Vagina (tissue), 2 donors: ENCODE data around the gene BPIFB1. TPM values are rescaled to one million over a fixed set of nuclear protein-coding genes. Genes with fewer than 3 reads are reported as not detected.

ENCODE experiments used
- DNase-seq, 2 donors: peaks; one replicate each; pipeline ENCODE4 v3.0.0-alpha.2; 2017; ENCODE audit errors: extremely low spot score in 2 of 2
- H3K27ac ChIP-seq: fragments of 200-600 bp; sonication (generic); one replicate; pipeline ENCODE4 v1.5.1; 2019
- H3K27me3 ChIP-seq: fragments of 200-600 bp; sonication (generic); one replicate; pipeline ENCODE4 v1.5.1; 2019
- H3K36me3 ChIP-seq, 2 donors: fragments of 200-600 bp; sonication (generic); one replicate each; pipeline ENCODE4 v1.5.1; 2017 to 2019
- H3K4me1 ChIP-seq: fragments of 200-600 bp; sonication (generic); one replicate; pipeline ENCODE4 v1.5.1; 2019
- H3K4me3 ChIP-seq, 2 donors: fragments of 200-600 bp; sonication (generic); 1 replicate in 1 of 2; 2 replicates in 1 of 2; pipeline ENCODE4 v1.5.1; 2016 to 2019
- H3K9me3 ChIP-seq: fragments of 200-600 bp; sonication (generic); one replicate; pipeline ENCODE4 v1.5.1; 2019
- POLR2A ChIP-seq, 2 donors: fragments of 450-650 bp; IDR thresholded peaks; one replicate each; pipeline ENCODE4 v1.6.1; 2017; ENCODE audit warnings: antibody characterized with exemption in 2 of 2, mild to moderate bottlenecking in 2 of 2, moderate library complexity in 2 of 2
- POLR2AphosphoS5 ChIP-seq, 2 donors: sonication (generic); formaldehyde crosslinking; IDR thresholded peaks; one replicate each; pipeline ENCODE4 v1.9.0; 2017; ENCODE audit warnings: antibody characterized with exemption in 2 of 2, mild to moderate bottlenecking in 2 of 2, low read depth in 1 of 2; ENCODE audit not compliant: insufficient read depth in 1 of 2
- intact Hi-C: fragments of 100-400 bp; cut with DNase I; formaldehyde crosslinking; loops from one replicate; pipeline ENCODE4 v1.15.1; 2023
- total RNA-seq: library from RNA; depleted of rRNA; stranded (reverse); fragments of >200 nt; gene quantifications from one replicate; pipeline ENCODE4 v1.2.3, GENCODE V29; 2016
- TF ChIP-seq, protein P1 (sequence below), 3 experiments: fragments of 450-650 bp in 2 of 3; fragments of 200-600 bp in 1 of 3; sonication (generic) in 1 of 3; IDR thresholded peaks; one replicate each; pipeline ENCODE4 v1.5.1; 2017 to 2019; ENCODE audit warnings: antibody characterized with exemption in 3 of 3, mild to moderate bottlenecking in 2 of 3, moderate library complexity in 2 of 3

BPIFB1 gene
- total RNA-seq, 1 donor from 2014 or later: not detected

DNA sequence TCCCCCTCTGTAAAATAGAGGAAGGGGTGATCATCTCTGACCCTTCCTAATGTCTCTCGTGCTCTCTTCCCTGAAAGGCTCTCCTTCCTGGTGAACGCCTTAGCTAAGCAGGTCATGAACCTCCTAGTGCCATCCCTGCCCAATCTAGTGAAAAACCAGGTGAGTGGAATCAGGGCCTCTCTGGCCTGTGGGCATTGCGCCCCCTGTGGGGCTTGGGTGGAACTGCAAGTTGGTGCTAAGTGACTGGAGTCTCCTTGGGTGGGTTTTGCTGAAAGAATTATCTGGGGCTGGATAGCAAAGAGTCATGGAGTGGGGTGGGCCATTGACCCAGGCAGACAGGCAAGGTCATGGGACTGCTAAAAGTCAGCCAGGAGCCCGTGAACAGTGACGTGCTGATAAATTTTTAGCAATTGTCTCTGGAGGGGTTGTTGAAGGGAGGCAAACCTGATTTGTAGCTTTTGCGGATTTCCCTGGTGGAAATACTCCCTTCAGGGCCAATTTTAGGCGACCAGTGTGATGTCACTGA lies 8.9 kb downstream of the BPIFB1 start:
- Histone ChIP-seq H3K27ac (no peak overlapping the region), H3K36me3 (no peaks in the 10 kb centered on the region), H3K4me3 (no peak overlapping the region), H3K9me3 (no peaks in the 10 kb centered on the region), H3K4me1 (no peaks in the 10 kb centered on the region), H3K27me3 (no peaks in the 10 kb centered on the region)
- intact Hi-C loops: loop anchor here (10.0 kb wide), 1 partner anchor 387 kb away; no protein-coding TSS in a partner anchor
- DNase-seq: no peak
- TF ChIP-seq POLR2A (IDR thresholded peaks at IDR 0.05) (no peak), POLR2AphosphoS5 (IDR thresholded peaks at IDR 0.05; ENCODE audit: insufficient read depth in 1 of 2, low read depth in 1 of 2) (no peak)
- TF ChIP-seq, protein P1, sequence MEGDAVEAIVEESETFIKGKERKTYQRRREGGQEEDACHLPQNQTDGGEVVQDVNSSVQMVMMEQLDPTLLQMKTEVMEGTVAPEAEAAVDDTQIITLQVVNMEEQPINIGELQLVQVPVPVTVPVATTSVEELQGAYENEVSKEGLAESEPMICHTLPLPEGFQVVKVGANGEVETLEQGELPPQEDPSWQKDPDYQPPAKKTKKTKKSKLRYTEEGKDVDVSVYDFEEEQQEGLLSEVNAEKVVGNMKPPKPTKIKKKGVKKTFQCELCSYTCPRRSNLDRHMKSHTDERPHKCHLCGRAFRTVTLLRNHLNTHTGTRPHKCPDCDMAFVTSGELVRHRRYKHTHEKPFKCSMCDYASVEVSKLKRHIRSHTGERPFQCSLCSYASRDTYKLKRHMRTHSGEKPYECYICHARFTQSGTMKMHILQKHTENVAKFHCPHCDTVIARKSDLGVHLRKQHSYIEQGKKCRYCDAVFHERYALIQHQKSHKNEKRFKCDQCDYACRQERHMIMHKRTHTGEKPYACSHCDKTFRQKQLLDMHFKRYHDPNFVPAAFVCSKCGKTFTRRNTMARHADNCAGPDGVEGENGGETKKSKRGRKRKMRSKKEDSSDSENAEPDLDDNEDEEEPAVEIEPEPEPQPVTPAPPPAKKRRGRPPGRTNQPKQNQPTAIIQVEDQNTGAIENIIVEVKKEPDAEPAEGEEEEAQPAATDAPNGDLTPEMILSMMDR (IDR thresholded peaks at IDR 0.05): peak in 2 of 3 experiments; percentile 10 to 56

DNA sequence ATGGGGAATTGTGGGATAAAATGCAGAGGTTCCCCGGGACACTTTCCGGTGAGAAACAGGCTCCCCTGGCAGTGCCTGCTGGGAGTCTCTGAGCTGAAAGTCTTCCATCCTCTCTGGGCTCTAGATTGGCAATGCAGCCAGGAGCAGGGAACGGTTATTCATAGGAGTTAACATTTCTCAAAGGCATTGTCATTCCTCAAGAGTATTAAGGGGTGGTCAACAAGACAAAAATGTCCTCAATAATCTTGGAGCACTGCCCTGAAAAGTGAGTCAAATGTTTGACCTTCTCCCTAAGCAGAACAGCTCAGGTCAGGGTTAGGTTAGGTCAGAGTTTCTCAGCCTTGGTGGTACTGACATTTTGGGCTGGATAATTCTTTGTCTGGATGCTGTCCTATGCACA lies 13.2 kb downstream of the BPIFB1 start:
- Histone ChIP-seq H3K27ac (no peak overlapping the region), H3K9me3 (no peaks in the 10 kb centered on the region), H3K4me3 (no peak overlapping the region), H3K27me3 (no peaks in the 10 kb centered on the region), H3K36me3 (no peaks in the 10 kb centered on the region), H3K4me1 (no peaks in the 10 kb centered on the region)
- TF ChIP-seq, protein P1 (IDR thresholded peaks at IDR 0.05): no peak
- TF ChIP-seq POLR2A (IDR thresholded peaks at IDR 0.05): no peak
- no peak for TF ChIP-seq POLR2AphosphoS5 (IDR thresholded peaks at IDR 0.05; ENCODE audit: insufficient read depth in 1 of 2, low read depth in 1 of 2)
- intact Hi-C loops: loop anchor here (10.0 kb wide), 1 partner anchor 391 kb away; no protein-coding TSS in a partner anchor
- DNase-seq: no peak

DNA sequence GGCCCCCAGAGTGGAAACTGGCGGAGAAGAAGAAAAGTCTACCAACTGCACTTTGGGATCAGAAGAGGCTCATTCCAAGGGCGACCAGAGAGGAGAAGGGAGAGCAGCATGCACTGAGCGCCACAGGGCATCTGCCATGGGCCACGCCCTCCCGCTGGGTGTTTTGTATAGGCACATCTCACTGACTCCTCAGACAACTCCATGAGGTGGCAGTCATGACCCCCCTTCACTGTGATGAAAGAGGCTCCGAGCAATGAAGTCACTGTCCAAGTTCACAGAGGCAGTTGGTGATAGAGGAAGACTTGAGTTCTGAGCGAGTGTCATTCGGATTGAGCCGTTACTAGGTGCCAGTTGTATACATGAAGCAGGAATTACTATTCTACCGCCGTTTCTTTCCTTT lies 15.4 kb downstream of the BPIFB1 start:
- DNase-seq: no peak
- Histone ChIP-seq H3K4me3 (no peak overlapping the region), H3K9me3 (no peaks in the 10 kb centered on the region), H3K27ac (no peak overlapping the region), H3K27me3 (no peaks in the 10 kb centered on the region), H3K36me3 (no peaks in the 10 kb centered on the region), H3K4me1 (no peaks in the 10 kb centered on the region)
- TF ChIP-seq, protein P1 (IDR thresholded peaks at IDR 0.05): no peak
- TF ChIP-seq POLR2A (IDR thresholded peaks at IDR 0.05): no peak
- TF ChIP-seq POLR2AphosphoS5 (IDR thresholded peaks at IDR 0.05; ENCODE audit: insufficient read depth in 1 of 2, low read depth in 1 of 2): no peak
- intact Hi-C loops: loop anchor here (10.0 kb wide), 1 partner anchor 394 kb away; no protein-coding TSS in a partner anchor

DNA sequence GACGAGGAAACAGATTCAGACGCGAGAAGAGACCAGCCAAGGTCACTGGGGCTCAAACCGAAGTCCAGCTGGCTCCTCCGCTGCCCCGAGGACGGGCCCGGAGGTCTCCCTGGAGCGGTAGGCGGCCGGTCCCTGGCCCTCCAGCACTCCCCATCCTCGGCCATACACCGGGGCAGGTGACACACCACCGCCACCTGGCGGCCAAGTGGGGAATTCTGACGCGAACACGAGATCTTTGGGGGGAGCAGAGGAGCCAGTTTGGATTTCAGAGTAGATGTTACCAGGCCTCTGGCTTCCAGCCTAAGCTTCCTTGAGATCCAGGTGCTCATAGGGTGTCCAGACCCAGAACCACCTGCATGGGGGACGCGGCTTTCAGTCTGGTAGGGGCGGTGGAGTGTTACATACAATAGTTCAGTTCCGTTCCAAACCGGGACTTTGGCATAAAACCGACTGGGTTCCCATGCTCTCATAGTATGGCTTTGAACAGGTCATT lies 16.1 kb downstream of the BPIFB1 start:
- DNase-seq: no peak
- Histone ChIP-seq H3K27me3 (no peaks in the 10 kb centered on the region), H3K4me3 (no peak overlapping the region), H3K4me1 (no peaks in the 10 kb centered on the region), H3K9me3 (no peaks in the 10 kb centered on the region), H3K27ac (no peak overlapping the region), H3K36me3 (no peaks in the 10 kb centered on the region)
- intact Hi-C loops: loop anchor here (10.0 kb wide), 1 partner anchor 394 kb away; no protein-coding TSS in a partner anchor
- no peak for TF ChIP-seq POLR2AphosphoS5 (IDR thresholded peaks at IDR 0.05; ENCODE audit: insufficient read depth in 1 of 2, low read depth in 1 of 2)
- TF ChIP-seq, protein P1 (IDR thresholded peaks at IDR 0.05): peak; percentile 51 to 83 (median 63)

DNA sequence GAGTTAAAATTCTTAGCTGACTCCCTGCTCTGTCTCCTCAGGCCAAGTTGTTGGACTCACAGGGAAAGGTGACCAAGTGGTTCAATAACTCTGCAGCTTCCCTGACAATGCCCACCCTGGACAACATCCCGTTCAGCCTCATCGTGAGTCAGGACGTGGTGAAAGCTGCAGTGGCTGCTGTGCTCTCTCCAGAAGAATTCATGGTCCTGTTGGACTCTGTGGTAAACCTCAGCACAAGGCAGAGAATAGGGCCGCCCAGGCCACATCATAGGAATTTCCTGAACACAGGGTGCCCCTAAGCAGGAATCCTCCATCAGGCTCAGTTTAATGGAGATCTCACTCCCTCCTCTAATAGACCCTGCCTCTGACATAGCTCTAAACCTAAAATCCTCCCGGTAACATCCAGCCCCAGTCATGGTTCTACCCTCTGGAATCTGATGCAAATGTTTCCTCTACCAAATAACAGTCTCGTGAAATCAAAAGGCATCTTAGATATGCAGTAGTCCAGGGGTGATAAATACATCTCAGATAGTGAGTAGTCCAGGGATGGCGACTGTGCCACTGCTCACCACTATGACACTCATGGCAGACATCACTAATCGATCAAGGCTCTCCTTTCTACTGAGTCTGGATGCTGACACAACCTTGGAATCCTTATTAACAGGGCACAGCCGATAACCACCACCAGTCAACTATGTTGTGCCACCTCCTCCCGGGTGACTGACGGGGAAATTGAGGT lies 18.3 kb downstream of the BPIFB1 start:
- Histone ChIP-seq H3K4me1 (no peaks in the 10 kb centered on the region), H3K27me3 (no peaks in the 10 kb centered on the region), H3K9me3 (no peaks in the 10 kb centered on the region), H3K4me3 (no peak overlapping the region), H3K27ac (no peak overlapping the region), H3K36me3 (no peaks in the 10 kb centered on the region)
- intact Hi-C loops: no loop called here
- DNase-seq: no peak
- TF ChIP-seq POLR2A (IDR thresholded peaks at IDR 0.05) (no peak), POLR2AphosphoS5 (IDR thresholded peaks at IDR 0.05; ENCODE audit: insufficient read depth in 1 of 2, low read depth in 1 of 2) (no peak)
- TF ChIP-seq, protein P1 (IDR thresholded peaks at IDR 0.05): no peak
